ENCODE results near the gene KCND1. TPM values are rescaled to one million over a fixed set of nuclear protein-coding genes. Genes with fewer than 3 reads are reported as not detected.
A peak's percentile ranks its signal among the peaks of the same experiment; 100 is the strongest.

Gene KCND1
- total RNA-seq, 3 donors from 2014 or later = 0.87 to 1.6 (median 0.93) TPM

- ATAC-seq = peak; percentile 27
- TF ChIP-seq, protein P1, sequence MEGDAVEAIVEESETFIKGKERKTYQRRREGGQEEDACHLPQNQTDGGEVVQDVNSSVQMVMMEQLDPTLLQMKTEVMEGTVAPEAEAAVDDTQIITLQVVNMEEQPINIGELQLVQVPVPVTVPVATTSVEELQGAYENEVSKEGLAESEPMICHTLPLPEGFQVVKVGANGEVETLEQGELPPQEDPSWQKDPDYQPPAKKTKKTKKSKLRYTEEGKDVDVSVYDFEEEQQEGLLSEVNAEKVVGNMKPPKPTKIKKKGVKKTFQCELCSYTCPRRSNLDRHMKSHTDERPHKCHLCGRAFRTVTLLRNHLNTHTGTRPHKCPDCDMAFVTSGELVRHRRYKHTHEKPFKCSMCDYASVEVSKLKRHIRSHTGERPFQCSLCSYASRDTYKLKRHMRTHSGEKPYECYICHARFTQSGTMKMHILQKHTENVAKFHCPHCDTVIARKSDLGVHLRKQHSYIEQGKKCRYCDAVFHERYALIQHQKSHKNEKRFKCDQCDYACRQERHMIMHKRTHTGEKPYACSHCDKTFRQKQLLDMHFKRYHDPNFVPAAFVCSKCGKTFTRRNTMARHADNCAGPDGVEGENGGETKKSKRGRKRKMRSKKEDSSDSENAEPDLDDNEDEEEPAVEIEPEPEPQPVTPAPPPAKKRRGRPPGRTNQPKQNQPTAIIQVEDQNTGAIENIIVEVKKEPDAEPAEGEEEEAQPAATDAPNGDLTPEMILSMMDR (IDR thresholded peaks at IDR 0.05) = no peak
- no peaks in the 10 kb centered on the region for H3K4me1 ChIP-seq (ENCODE audit: low read depth)
Observed at GRCh38 chrX:48939524-48940228, 32.0 kb downstream of the KCND1 start.

DNA sequence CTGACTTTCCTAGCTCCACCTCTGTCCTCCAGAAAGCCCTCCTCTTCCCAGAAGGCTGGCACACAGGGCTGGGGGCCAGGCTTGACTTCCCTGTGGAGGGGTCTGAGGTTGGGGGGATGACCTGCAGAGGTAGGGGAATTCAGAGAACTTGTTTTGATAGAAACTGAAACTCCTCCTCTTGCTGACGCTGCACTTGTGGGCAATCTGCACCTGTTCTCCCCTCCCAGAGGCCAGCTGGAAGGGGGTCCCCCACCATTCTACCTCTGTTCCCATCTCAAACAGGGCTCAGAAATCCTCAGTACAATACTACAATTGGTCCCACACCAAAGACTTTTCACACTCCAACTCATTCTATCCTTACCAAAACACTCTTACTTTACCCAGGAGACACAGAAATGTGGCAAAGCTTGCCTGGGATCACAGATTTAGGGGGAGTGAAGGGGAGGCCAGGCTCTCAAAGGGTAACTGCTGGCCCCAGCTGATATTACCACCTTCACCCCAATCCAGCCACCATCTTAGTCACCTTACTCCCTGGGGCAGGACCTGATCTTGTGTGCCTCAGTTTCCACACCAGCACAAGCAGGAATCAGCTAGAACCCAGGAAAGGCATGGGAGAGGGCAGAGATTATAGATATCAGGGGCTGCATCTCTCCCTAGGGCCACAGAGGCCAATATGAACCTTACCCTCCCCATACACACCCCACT lies 32.8 kb downstream of the KCND1 start:
- TF ChIP-seq, protein P1 (IDR thresholded peaks at IDR 0.05) = no peak
- ATAC-seq (peak; percentile 40), DNase-seq (peak in 1 of 3 donors; percentile 66)
- H3K9me3 ChIP-seq = no peaks in the 10 kb centered on the region
- no peaks in the 10 kb centered on the region for H3K36me3 ChIP-seq (ENCODE audit: low read depth)
- no peaks in the 10 kb centered on the region for H3K4me1 ChIP-seq (ENCODE audit: low read depth)
- intact Hi-C loops (cut with DNase I, micrococcal nuclease) = no loop called here
- no peak overlapping the region for H3K4me3 ChIP-seq

More at GRCh38 chrX:48939524-48940228, 32.0 kb downstream of the KCND1 start:
- intact Hi-C loops (cut with DNase I, micrococcal nuclease) = no loop called here
- Histone ChIP-seq H3K4me3 (no peak overlapping the region), H3K9me3 (no peaks in the 10 kb centered on the region), H3K36me3 (ENCODE audit: low read depth) (no peaks in the 10 kb centered on the region)
- DNase-seq = no peak

- Histone ChIP-seq H3K4me1 (ENCODE audit: low read depth) (no peaks in the 10 kb centered on the region), H3K36me3 (ENCODE audit: low read depth) (no peaks in the 10 kb centered on the region), H3K9me3 (no peaks in the 10 kb centered on the region), H3K4me3 (no peak overlapping the region)
- TF ChIP-seq, protein P1 (IDR thresholded peaks at IDR 0.05) = no peak
- DNase-seq = peak; percentile 65 to 94 (median 75)
- intact Hi-C loops (cut with DNase I, micrococcal nuclease) = no loop called here
- peak; percentile 80 for ATAC-seq
Observed at GRCh38 chrX:48937054-48937907, 34.4 kb downstream of the KCND1 start.

- TF ChIP-seq, protein P1 (IDR thresholded peaks at IDR 0.05) = no peak
- intact Hi-C loops (cut with DNase I, micrococcal nuclease) = no loop called here
- H3K9me3 ChIP-seq = no peaks in the 10 kb centered on the region
- DNase-seq (no peak), ATAC-seq (no peak)
- H3K4me1 ChIP-seq (ENCODE audit: low read depth) = no peaks in the 10 kb centered on the region
- no peak overlapping the region for H3K4me3 ChIP-seq
- no peaks in the 10 kb centered on the region for H3K36me3 ChIP-seq (ENCODE audit: low read depth)
Observed at GRCh38 chrX:48936429-48937053, 35.1 kb downstream of the KCND1 start.

DNA sequence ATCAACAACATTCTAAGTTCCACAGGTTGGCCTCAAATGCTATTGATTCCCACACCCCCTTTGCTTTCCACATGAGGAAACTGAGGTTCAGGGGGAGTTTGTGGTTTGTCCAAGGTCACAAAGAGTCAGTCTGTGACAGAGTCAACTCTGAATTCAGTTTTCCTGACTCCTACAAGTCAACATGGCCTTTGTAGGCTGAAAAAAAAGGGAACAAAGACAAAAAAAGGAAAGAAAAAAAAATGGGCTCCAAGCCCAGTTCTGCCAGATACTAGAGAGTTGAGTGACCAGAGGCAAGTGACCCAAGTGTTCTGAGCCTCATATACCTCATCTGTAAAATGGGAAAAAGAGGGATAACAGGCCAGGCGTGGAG lies 36.4 kb downstream of the KCND1 start:
- TF ChIP-seq, protein P1 (IDR thresholded peaks at IDR 0.05) = no peak
- Histone ChIP-seq H3K36me3 (ENCODE audit: low read depth) (no peaks in the 10 kb centered on the region), H3K9me3 (no peaks in the 10 kb centered on the region), H3K4me1 (ENCODE audit: low read depth) (no peaks in the 10 kb centered on the region), H3K4me3 (no peak overlapping the region)
- no peak for DNase-seq
- intact Hi-C loops (cut with DNase I, micrococcal nuclease) = no loop called here
- no peak for ATAC-seq
